Spleen (tissue), 11 donors: ENCODE data around the gene ELP5. TPM values are rescaled to one million over a fixed set of nuclear protein-coding genes. Genes with fewer than 3 reads are reported as not detected.

Source experiments
- DNase-seq: peaks from one replicate; pipeline ENCODE4 v3.0.0-alpha.2; 2020
- H3K27ac ChIP-seq, 8 donors: fragments of 200-600 bp; sonication (generic) in 7 of 8; 1 replicate in 4 of 8; 2 replicates in 4 of 8; pipeline versions ENCODE4 v1.5.0 to v1.8.0; 2016 to 2021; ENCODE audit warnings: inconsistent platforms in 4 of 8, mild to moderate bottlenecking in 4 of 8, moderate library complexity in 1 of 8
- H3K27me3 ChIP-seq, 7 donors: fragments of 200-600 bp; sonication (generic) in 6 of 7; replicated peaks in 1 of 7; 1 replicate in 4 of 7; 2 replicates in 3 of 7; pipeline versions ENCODE4 v1.5.0 to v1.8.0; 2016 to 2021; ENCODE audit warnings: inconsistent platforms in 3 of 7, mild to moderate bottlenecking in 1 of 7
- H3K36me3 ChIP-seq, 6 donors: fragments of 200-600 bp; sonication (generic) in 5 of 6; 1 replicate in 4 of 6; 2 replicates in 2 of 6; pipeline versions ENCODE4 v1.5.0 to v1.8.0; 2016 to 2021; ENCODE audit warnings: inconsistent platforms in 2 of 6
- H3K4me1 ChIP-seq, 6 donors: fragments of 200-600 bp; sonication (generic) in 5 of 6; 1 replicate in 3 of 6; 2 replicates in 3 of 6; pipeline versions ENCODE4 v1.5.0 to v1.8.0; 2016 to 2021; ENCODE audit warnings: inconsistent platforms in 3 of 6
- H3K4me3 ChIP-seq, 8 donors: fragments of 200-600 bp; sonication (generic) in 7 of 8; 1 replicate in 4 of 8; 2 replicates in 4 of 8; pipeline versions ENCODE4 v1.5.0 to v1.8.0; 2016 to 2021; ENCODE audit warnings: inconsistent platforms in 4 of 8, mild to moderate bottlenecking in 4 of 8, moderate library complexity in 2 of 8
- H3K9me3 ChIP-seq, 8 donors: fragments of 200-600 bp; sonication (generic) in 7 of 8; 1 replicate in 4 of 8; 2 replicates in 4 of 8; pipeline versions ENCODE4 v1.5.0 to v1.8.0; 2016 to 2021; ENCODE audit warnings: inconsistent platforms in 4 of 8
- POLR2A ChIP-seq, 3 donors: fragments of 450-650 bp; IDR thresholded peaks; one replicate each; pipeline ENCODE4 v1.5.1; 2017; ENCODE audit warnings: antibody characterized with exemption in 3 of 3, mild to moderate bottlenecking in 1 of 3
- POLR2AphosphoS5 ChIP-seq, 3 donors: sonication (generic); formaldehyde crosslinking; IDR thresholded peaks; one replicate each; pipeline ENCODE4 v1.5.1; 2017; ENCODE audit warnings: antibody characterized with exemption in 3 of 3
- WGBS, 5 donors: extraction: QIAGEN DNeasy Blood & Tissue Kit in 3 of 5; methylation state at CpG; one replicate each; pipeline versions ENCODE4 v1.1.5 to v1.1.7; 2013 to 2018; 5-methylcytosine and 5-hydroxymethylcytosine counted together
- intact Hi-C: fragments of 100-400 bp; cut with DNase I; formaldehyde crosslinking; loops from one replicate; pipeline ENCODE4 v1.15.0; 2023; ENCODE audit warnings: low total_unique reads
- polyA plus RNA-seq, 3 donors: library from polyadenylated mRNA; stranded (reverse); fragments of 200-250 nt; gene quantifications; one replicate each; pipeline ENCODE4 v1.2.1, GENCODE V29; 2013
- total RNA-seq, 7 donors: library from RNA; depleted of rRNA in 3 of 7; stranded (reverse); fragments of >200 nt in 3 of 7; fragmentation: NEBNext Ultra II Directional in 4 of 7; extraction: Animal tissue kit (Norgen Biotek cat#: 25700) in 4 of 7; gene quantifications; one replicate each; pipeline versions ENCODE4 v1.1.0 to v1.2.1, GENCODE V29; 2016 to 2021
- TF ChIP-seq, protein P1 (sequence below), 11 experiments: fragments of 200-600 bp in 7 of 11; fragments of 450-650 bp in 4 of 11; sonication (generic) in 4 of 11; IDR thresholded peaks in 8 of 11; conservative IDR thresholded peaks in 3 of 11; 1 replicate in 7 of 11; 2 replicates in 4 of 11; pipeline versions ENCODE4 v1.4.0 to v1.8.0; 2016 to 2021; ENCODE audit warnings: antibody characterized with exemption in 11 of 11, inconsistent platforms in 4 of 11, mild to moderate bottlenecking in 1 of 11
- donor health status: healthy with polysubstance abuse.
- donor health status: DM: no; HTN: no; CAD: no; lungs with moderate emphysema.
- donor health status: DM: no; HTN: no; CAD: no.
- donor health status: Bipolar disorder and iron deficiency.
- donor health status: healthy.
- donor health status: DM: no; HTN: no; CAD: no.
- donor health status: DM: yes; HTN: yes; CAD: no.

Gene ELP5
- total and polyA plus RNA-seq, 10 donors, result 22.1 to 40.3 (median 36.7) TPM

DNA sequence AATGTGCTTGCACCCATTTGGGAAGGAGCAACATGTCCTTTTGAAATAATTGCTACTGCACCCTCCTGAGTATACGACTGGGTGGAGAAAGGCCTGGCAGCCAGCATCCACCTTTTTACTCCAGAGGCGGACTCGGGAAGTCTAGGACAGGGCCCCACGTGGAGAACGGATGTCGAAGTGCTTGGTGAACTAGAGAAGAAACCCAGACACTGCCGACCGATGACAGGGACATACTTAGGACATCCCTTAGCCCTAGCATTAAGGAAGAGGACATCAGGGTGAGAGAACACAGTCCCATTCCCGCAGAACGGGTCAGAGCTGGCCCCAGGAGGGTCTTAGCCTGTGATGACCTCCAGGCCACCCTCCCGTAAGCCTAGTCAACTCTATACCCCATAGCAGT, 38.7 kb downstream of the ELP5 start:
- Histone ChIP-seq H3K27ac (no peak overlapping the region), H3K27me3 (peaks cover 0 to 95% (median 30%) of the 10 kb centered on the region in 7 donors), H3K4me3 (no peak overlapping the region), H3K9me3 (no peaks in the 10 kb centered on the region), H3K4me1 (peaks cover 8 to 27% (median 21%) of the 10 kb centered on the region in 6 donors), H3K36me3 (no peaks in the 10 kb centered on the region)
- TF ChIP-seq POLR2AphosphoS5 (IDR thresholded peaks at IDR 0.05) (no peak), POLR2A (IDR thresholded peaks at IDR 0.05) (no peak)
- TF ChIP-seq, protein P1, sequence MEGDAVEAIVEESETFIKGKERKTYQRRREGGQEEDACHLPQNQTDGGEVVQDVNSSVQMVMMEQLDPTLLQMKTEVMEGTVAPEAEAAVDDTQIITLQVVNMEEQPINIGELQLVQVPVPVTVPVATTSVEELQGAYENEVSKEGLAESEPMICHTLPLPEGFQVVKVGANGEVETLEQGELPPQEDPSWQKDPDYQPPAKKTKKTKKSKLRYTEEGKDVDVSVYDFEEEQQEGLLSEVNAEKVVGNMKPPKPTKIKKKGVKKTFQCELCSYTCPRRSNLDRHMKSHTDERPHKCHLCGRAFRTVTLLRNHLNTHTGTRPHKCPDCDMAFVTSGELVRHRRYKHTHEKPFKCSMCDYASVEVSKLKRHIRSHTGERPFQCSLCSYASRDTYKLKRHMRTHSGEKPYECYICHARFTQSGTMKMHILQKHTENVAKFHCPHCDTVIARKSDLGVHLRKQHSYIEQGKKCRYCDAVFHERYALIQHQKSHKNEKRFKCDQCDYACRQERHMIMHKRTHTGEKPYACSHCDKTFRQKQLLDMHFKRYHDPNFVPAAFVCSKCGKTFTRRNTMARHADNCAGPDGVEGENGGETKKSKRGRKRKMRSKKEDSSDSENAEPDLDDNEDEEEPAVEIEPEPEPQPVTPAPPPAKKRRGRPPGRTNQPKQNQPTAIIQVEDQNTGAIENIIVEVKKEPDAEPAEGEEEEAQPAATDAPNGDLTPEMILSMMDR (IDR thresholded peaks at IDR 0.05 in 8 of 11, conservative IDR thresholded peaks at IDR 0.05 in 3 of 11), result no peak
- intact Hi-C loops, result loop anchor here (10.0 kb wide), 1 partner anchor 54 kb away; no protein-coding TSS in a partner anchor
- 73 to 90% (median 84%) methylated on average over 11 of the region's 11 CpGs for WGBS, 5 donors
- no peak for DNase-seq

DNA sequence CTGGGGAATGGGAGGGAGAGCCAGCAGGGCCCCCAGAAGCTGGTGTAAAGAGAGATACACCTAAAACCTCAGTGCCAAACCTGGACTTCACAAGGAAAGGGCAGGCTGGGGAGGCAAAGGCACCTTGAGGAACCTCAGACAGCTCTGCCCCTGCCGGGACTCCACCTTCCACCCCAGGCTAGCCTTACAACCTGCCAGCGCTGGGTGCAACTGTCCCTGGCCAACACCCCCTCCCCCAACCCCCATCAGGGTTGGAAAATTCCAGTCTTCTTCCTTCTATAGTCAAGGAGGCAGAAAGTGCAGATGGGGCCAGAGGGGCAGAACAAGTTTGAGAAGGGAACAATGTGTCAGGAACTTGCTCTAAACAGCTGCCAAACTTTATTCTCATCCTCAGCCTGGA, 40.2 kb downstream of the ELP5 start:
- TF ChIP-seq POLR2A (IDR thresholded peaks at IDR 0.05) (no peak), POLR2AphosphoS5 (IDR thresholded peaks at IDR 0.05) (no peak)
- TF ChIP-seq, protein P1 (IDR thresholded peaks at IDR 0.05 in 8 of 11, conservative IDR thresholded peaks at IDR 0.05 in 3 of 11), result no peak
- no peaks in the 10 kb centered on the region for H3K36me3 ChIP-seq
- H3K4me1 ChIP-seq, result peaks cover 17 to 40% (median 33%) of the 10 kb centered on the region in 6 donors
- H3K27ac ChIP-seq, result no peak overlapping the region
- 33 to 95% (median 83%) methylated on average over 1 to 2 of the region's 2 CpGs for WGBS, 5 donors
- H3K4me3 ChIP-seq, result no peak overlapping the region
- intact Hi-C loops, result loop anchor here (10.0 kb wide), 1 partner anchor 53 kb away; no protein-coding TSS in a partner anchor
- H3K27me3 ChIP-seq, result peaks cover 0 to 96% (median 38%) of the 10 kb centered on the region in 7 donors
- DNase-seq, result no peak
- no peaks in the 10 kb centered on the region for H3K9me3 ChIP-seq

DNA sequence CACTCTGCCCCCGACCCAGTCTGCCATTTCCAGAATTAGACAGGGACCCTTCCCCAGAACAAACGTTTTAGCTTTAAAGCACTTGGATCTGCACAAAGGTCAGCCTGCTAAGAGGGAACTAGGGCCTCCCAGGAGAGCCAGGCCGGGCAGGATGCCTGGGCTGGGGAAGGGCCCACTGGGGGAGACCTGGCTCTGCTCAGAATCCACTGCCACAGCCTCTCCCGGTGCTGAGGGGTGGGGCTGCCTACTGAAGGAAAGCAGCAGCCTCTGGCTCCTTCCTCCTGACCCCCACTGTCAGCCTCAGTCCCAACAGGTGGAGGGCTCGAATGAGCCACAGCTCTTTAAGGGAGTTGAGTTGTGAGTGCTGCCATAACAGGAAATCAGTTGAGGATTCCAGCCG, 40.7 kb downstream of the ELP5 start:
- WGBS, 5 donors, result 35 to 42% (median 40%) methylated on average over 5 to 6 of the region's 6 CpGs
- H3K9me3 ChIP-seq, result no peaks in the 10 kb centered on the region
- H3K4me1 ChIP-seq, result peaks cover 17 to 40% (median 33%) of the 10 kb centered on the region in 6 donors
- no peak overlapping the region for H3K4me3 ChIP-seq
- H3K36me3 ChIP-seq, result no peaks in the 10 kb centered on the region
- no peak for TF ChIP-seq POLR2A (IDR thresholded peaks at IDR 0.05)
- TF ChIP-seq, protein P1 (IDR thresholded peaks at IDR 0.05 in 8 of 11, conservative IDR thresholded peaks at IDR 0.05 in 3 of 11), result no peak
- peaks cover 0 to 93% (median 38%) of the 10 kb centered on the region in 7 donors for H3K27me3 ChIP-seq
- intact Hi-C loops, result loop anchor here (10.0 kb wide), 1 partner anchor 52 kb away; no protein-coding TSS in a partner anchor
- no peak overlapping the region for H3K27ac ChIP-seq
- no peak for DNase-seq

DNA sequence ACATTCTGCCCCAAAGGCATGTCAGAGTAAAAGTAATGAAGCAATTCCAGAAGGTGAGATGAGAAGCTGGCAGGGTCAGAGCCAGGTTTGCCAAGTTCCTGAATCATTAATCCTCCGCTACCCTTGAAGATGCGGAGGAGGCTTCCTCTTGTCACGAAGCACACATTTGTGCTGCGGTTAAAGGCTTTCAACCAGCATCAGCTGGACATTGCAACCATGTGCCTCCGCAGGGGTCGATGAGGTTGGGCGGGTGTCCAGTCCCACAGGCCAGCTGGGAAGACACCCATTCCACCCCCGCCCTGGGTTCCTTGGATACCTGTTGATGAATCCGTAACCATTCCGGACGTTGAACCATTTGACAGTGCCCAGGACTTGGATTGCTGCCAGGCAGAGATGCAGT, 41.1 kb downstream of the ELP5 start:
- no peak for DNase-seq
- WGBS, 5 donors, result 68 to 86% (median 85%) methylated on average over 9 to 11 of the region's 11 CpGs
- no peak for TF ChIP-seq POLR2AphosphoS5 (IDR thresholded peaks at IDR 0.05)
- no peak for TF ChIP-seq POLR2A (IDR thresholded peaks at IDR 0.05)
- TF ChIP-seq, protein P1 (IDR thresholded peaks at IDR 0.05 in 8 of 11, conservative IDR thresholded peaks at IDR 0.05 in 3 of 11), result no peak
- H3K27me3 ChIP-seq, result peaks cover 0 to 89% (median 38%) of the 10 kb centered on the region in 7 donors
- no peaks in the 10 kb centered on the region for H3K9me3 ChIP-seq
- H3K36me3 ChIP-seq, result no peaks in the 10 kb centered on the region
- H3K4me3 ChIP-seq, result no peak overlapping the region
- H3K4me1 ChIP-seq, result peaks cover 17 to 40% (median 33%) of the 10 kb centered on the region in 6 donors
- intact Hi-C loops, result loop anchor here (10.0 kb wide), 1 partner anchor 52 kb away; no protein-coding TSS in a partner anchor
- no peak overlapping the region for H3K27ac ChIP-seq
